GM12801 (cell line): ENCODE results near the gene CMTM8.

ENCODE experiments used
- CTCF ChIP-seq: IDR thresholded peaks from one replicate; pipeline ENCODE4 v1.5.1; 2011; ENCODE audit warnings: control low read depth; ENCODE audit not compliant: insufficient read length; ENCODE audit errors: extremely low read depth

The CMTM8 gene

DNA sequence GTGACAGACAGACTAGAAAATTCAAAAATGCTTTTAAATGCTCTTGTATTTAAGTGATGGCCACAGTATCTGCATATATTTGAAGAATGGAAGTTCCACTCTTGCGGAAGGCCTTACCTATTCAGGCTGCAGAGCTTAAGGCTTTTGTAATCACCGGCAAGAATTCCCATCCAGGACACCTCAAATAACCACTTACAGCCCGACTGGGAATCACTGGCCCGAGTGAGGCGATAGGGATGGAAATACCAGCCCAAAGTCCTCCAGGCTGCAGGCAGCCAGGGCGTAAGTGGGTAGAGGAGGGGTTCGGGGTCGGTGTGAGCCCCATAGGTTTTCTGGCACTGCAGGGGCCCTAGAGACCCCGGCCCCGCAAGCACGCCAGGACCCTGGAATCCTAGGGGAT, 162.6 kb downstream of the CMTM8 start:
- no peak for TF ChIP-seq CTCF

DNA sequence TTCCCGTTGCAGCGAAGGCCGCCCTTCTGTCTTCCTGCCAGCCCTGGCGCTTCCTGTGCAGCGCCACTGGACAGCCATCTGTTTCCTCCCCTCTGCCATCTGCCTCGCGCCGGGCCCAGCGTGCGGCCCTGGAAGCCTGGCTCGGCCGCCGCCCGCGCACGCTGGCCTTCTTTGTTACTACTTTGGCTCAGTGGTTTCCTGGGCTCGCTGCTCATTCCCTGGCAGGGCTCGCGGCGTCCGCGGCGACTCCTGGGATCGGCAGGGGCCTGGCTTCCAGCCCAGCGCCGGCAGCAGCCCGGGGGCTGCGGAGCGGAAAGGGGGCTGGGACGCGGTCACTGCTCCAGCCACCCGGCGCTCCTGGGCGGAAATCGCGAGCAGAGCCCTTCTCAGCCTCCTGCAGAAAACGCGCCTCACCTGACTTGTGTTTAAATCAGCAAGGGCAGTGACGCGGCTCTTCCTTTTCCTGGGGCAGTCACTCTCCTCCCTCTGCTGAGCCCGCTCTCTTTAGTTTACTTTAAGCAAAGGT, 163.1 kb downstream of the CMTM8 start:
- TF ChIP-seq CTCF: no peak

- TF ChIP-seq CTCF: no peak
Observed at GRCh38 chr3:32403663-32404062, 165.2 kb downstream of the CMTM8 start.

- no peak for TF ChIP-seq CTCF
Observed at GRCh38 chr3:32404714-32405113, 166.2 kb downstream of the CMTM8 start.

DNA sequence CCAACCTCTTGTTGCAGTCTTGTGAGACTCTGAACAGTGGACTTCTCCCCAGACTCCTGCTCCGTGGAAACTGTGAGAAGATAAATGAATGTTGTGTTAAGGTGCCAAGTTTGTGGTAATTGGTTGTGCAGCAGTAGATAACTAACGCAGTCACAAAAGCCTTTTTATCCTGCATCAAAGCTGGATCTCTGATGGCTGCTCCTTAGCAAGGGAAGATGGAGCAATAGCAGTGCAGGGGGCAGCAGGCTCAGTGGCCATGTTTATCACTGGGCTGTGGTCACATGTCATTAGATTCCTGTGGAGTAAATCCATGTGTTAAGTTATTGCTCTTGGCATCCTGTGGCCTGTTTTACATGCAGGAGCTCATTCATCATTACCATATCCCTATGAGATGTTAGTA, 166.7 kb downstream of the CMTM8 start:
- no peak for TF ChIP-seq CTCF

DNA sequence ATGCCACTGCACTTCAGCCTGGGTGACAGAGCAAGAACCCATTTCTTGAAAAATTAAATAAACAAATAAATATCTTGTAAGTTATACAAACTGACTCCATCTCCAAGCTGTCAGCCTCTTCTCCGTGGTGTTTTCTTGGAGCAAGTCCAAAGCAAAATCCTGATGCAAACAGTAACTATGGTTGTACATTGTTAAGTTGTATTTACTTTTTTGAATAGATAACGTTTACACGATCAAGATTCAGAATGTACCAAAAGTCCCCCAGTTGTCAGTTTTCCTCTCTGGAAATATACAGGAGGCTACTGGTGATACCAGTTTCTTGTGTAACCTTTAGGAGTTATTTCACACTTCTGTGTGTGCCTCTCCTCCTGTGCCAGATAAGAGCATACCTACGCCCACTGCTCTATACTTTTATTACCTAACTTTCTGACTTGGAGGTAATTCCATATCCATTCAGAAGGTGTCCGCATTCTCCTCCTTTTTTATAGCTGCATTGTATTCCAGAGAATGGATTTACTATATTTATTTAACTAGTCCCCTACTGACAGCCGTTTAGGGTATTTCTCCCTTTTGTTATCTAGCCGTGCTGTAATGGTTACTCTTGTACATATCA, 167.3 kb downstream of the CMTM8 start:
- TF ChIP-seq CTCF: no peak

GRCh38 chr3:32406486-32407408, 168.3 kb downstream of the CMTM8 start:
- no peak for TF ChIP-seq CTCF
